Activated T-cell treated with anti-CD3 and anti-CD28 coated beads for 4 hours (primary cell): ENCODE measurements around the gene NGF.

Experiments
- DNase-seq: peaks from one replicate; pipeline ENCODE4 v3.0.0-alpha.2; 2020

NGF gene

GRCh38 chr1:115278211-115278610 lies 59.8 kb downstream of the NGF start:
- no peak for DNase-seq

GRCh38 chr1:115277276-115277675 lies 60.8 kb downstream of the NGF start:
- DNase-seq: no peak

GRCh38 chr1:115275216-115275615 lies 62.8 kb downstream of the NGF start:
- no peak for DNase-seq

GRCh38 chr1:115274467-115274866 lies 63.6 kb downstream of the NGF start:
- no peak for DNase-seq

- no peak for DNase-seq
These were observed 71.2 kb downstream of the NGF start for GRCh38 chr1:115266729-115267421.

- DNase-seq: no peak
These were observed 73.0 kb downstream of the NGF start for GRCh38 chr1:115265099-115265498.

- DNase-seq: no peak
These were observed 75.2 kb downstream of the NGF start for GRCh38 chr1:115262886-115263285.

- no peak for DNase-seq
These were observed 76.6 kb downstream of the NGF start for GRCh38 chr1:115261496-115261895.

GRCh38 chr1:115258302-115258866 lies 79.7 kb downstream of the NGF start:
- no peak for DNase-seq

GRCh38 chr1:115257591-115257990 lies 80.5 kb downstream of the NGF start:
- DNase-seq: no peak

- DNase-seq: no peak
These were observed 82.9 kb downstream of the NGF start for GRCh38 chr1:115255154-115255553.

GRCh38 chr1:115252585-115252984 lies 85.5 kb downstream of the NGF start:
- DNase-seq: no peak

- no peak for DNase-seq
These were observed 86.2 kb downstream of the NGF start for GRCh38 chr1:115251856-115252255.

GRCh38 chr1:115251340-115251748 lies 86.7 kb downstream of the NGF start:
- DNase-seq: no peak

- DNase-seq: no peak
These were observed 91.5 kb downstream of the NGF start for GRCh38 chr1:115246526-115246925.

- no peak for DNase-seq
These were observed 92.8 kb downstream of the NGF start for GRCh38 chr1:115245227-115245626.

- no peak for DNase-seq
These were observed 95.5 kb downstream of the NGF start for GRCh38 chr1:115242543-115242942.

- no peak for DNase-seq
These were observed 96.7 kb downstream of the NGF start for GRCh38 chr1:115241309-115241708.

GRCh38 chr1:115240297-115240696 lies 97.8 kb downstream of the NGF start:
- DNase-seq: no peak

GRCh38 chr1:115239426-115239825 lies 98.6 kb downstream of the NGF start:
- DNase-seq: no peak

GRCh38 chr1:115239148-115239422 lies 99.0 kb downstream of the NGF start:
- no peak for DNase-seq

GRCh38 chr1:115238336-115239147 lies 99.5 kb downstream of the NGF start:
- no peak for DNase-seq

GRCh38 chr1:115237507-115237906 lies 100.5 kb downstream of the NGF start:
- no peak for DNase-seq

- no peak for DNase-seq
These were observed 101.0 kb downstream of the NGF start for GRCh38 chr1:115237023-115237422.
